Fibroblast of gingiva (primary cell): ENCODE results near the gene UVRAG.
"Not testable (repeated sequence)": the region's sequence is repeated elsewhere in the genome, so short reads cannot be mapped to it uniquely, and the experiment has no call there.

Experiments
- DNase-seq: peaks from one replicate; pipeline ENCODE4 v3.0.0-alpha.2; 2011; ENCODE audit warnings: low read depth

Gene UVRAG

DNA sequence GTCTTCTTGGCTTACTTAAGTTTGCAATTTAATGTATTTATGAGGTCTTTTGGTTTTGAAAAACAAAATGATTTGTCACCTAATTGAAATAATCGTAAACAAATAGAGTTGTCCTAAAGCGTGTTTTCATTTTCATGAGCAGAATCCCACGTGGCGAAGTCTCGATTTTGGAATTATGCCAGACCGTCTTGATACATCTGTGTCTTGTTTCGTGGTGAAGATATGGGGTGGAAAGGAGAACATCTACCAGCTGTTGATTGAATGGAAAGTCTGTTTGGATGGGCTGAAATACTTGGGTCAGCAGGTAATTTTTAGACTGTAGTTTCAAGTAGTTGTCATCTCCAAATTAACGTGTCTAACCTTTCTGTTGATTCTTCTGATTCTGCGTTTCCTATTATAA, 64.7 kb downstream of the UVRAG start:
- DNase-seq, result no peak

DNA sequence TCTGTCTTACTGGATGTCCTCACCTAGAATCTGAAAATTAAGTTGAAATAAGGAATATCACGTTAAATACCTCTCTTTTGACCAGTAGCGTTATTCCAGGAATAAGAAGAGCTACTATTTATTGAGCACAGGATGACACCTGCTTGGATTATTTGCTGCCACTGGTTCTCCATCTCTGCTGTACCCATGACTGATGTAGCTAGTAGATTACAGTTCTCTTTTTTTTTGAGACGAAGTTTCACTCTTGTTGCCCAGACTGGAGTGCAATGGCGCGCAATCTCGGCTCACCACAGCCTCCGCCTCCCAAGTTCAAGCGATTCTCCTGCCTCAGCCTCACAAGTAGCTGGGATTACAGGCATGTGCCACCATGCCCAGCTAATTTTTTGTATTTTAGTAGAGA, 65.3 kb downstream of the UVRAG start:
- DNase-seq, result not testable (repeated sequence)

DNA sequence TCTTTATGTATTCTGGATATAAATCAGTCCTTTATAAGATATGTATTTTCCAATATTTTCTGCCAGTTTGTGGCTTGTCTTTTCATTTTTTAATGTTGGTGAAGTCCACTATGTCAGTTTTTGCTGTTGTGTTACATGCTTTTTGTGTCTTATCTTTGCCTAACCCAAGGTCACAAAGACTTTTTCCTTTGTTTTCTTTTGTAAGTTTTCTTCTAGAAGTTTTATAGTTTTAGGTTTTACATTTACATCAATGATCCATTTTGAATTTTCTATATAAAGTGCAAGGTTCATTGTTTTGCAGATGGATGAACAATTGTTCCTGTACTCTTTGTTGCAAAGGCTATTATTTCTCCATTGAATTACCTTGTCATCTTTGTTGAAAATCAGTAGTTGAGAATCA, 69.3 kb downstream of the UVRAG start:
- no peak for DNase-seq

DNA sequence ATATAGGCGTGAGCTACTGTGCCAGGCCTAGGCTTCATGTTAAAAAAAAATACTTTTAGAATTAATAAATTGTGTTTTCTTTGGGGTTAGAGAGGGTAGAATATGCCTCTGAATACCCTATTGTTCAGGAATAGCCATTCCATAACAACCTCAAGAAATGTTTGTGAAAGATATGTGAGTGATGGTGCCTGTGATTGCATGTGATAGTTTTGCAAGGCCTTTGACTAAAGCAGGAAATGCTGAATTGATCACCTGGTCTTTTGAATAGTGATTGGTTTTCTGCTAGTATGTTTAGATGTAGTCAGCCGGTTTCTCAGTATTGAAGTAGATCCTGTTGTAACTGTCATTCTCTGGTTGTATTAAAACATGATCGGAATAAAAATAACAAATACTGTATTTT, 73.4 kb downstream of the UVRAG start:
- no peak for DNase-seq

DNA sequence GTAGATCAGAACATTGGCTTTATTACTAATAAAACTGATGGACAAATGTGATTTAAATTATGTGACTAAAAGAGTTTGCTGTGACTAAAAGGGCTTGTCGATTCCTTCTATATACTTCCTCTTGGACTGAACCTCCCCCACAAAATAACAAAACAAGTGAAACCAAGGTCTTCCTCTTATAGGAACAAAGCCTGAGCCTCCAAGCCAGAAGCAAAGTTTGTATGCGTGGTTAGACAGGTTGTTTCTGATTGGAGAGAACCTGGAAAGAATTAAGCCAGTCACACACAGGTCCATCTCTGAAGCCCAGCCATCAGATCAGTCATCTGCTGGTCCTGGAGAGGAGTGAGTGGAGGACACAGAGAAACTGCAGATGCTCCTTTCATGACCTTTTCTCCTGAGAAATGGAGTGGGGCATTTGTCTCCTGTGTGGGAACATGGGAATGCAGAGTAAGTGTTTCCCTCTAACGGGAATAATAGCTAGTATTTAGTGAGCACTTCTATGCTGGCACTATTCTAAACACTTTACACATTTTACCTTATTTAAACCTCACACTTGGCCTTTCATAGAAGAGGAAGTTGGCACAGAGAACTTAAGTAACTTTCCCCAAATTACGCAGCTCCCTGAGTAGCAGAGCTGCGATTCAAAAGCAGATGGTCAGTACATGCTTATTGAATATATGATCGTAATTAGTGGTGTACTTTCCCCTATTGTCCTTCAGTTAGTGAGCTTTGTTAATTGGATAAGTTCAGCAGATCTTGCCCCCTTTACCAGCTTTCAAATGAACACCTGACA, 77.1 kb downstream of the UVRAG start:
- DNase-seq, result no peak

DNA sequence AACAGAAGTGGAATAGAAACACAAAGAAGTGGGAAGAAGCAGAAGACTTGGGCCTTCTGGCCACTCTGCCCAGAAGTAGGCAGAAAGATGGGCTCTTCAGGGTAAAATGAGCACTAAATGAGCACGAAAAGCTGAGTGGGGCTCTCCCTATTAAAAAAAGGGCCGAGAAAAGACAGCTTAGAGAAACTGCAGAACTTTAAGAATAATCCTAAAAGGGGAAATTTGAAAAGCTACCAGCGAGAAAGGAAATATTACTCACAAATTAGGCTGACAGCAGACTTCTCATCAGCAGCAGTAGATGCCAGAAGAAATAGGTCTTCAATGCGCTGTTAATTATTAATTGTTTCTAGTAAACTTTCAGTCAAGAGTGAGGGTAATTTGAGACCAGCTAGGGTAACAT, 78.2 kb downstream of the UVRAG start:
- DNase-seq, result no peak

DNA sequence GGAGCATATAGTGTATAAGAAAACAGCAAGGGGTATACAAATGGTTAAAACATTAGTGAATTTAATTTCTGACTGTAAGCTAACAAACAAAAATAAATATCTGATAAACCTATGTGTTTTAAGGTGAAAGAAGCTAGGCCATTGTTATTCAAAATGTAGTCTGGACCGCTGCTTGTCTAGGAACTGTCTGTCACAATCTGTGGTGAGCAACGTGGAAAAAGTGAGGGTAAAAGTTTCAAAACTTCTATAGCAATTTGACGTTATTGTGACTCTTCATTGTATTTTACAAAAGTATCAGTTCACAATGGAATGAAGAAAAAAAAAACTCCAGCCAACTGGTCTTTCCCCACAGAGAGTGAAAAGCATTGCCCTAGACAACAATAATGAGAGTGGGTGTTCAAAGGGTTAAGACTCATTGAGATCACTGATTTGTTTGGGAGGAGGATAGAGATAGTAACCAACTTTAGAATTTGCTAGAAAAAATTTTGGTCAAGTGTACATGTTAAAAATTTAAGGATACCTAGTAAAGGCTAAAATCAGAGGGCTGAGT, 79.1 kb downstream of the UVRAG start:
- DNase-seq, result no peak

DNA sequence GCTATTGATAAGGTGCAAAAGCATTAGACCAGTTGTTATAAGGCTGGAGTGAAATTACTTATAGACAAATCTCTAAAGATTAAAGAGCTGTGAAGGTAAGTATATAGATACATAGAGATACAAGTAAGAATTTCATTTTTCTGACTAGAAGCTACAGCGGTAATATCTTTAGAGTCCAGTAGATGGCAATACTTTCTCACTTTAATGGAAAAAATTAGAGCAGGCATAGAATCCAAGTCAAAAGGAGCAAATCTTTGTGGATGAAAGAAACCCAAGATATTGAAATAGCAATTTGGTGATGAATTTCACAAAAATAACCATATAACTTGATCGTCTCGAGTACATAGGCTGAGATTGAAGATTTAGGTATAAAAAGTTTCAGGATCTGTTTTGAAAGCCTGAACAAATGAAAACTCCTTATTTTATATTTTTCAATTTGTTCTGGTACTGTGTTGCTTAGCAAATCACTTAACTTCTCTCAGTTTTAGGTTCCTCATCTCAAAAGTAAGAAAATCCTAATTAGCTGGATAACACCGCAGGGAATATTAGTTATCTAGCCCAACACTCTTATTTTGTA, 81.9 kb downstream of the UVRAG start:
- DNase-seq, result peak; percentile 29

DNA sequence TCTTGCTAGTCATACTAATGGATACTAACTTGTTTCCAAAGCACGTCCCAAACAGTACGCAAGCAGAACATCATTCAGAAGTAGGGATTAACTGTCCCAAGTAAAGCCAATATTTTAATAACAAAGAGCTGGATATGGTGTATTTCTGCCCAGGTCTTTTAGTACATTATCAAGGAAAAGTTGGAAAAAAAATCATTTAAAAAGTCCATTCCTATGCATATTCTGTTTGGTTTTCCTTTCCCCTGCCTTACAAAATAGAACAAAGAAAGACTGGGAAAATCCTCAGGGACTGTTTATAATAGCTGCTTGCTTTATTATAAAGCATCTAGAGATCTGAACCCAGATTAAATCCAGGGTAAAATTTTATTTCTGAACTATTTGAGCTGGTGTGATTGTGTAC, 83.9 kb downstream of the UVRAG start:
- no peak for DNase-seq

DNA sequence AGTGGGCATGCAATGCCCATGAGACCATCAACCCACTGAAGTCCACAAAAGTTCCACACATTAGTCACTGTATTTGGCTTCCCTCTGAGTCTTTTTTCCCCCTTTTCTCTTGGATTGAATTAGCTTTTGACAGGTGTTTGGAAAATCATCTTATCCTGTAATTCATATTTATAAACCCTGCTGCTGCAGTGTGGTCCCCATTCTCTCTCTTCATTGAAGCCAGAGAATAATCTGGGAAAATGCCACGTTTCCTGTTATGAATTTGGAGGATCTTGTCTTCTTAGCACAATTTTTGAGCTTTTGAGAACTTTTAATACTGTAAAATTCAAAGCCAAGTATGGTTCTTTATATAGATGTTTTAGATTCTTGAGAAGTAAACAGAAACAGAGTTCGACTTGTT, 84.8 kb downstream of the UVRAG start:
- DNase-seq, result no peak

DNA sequence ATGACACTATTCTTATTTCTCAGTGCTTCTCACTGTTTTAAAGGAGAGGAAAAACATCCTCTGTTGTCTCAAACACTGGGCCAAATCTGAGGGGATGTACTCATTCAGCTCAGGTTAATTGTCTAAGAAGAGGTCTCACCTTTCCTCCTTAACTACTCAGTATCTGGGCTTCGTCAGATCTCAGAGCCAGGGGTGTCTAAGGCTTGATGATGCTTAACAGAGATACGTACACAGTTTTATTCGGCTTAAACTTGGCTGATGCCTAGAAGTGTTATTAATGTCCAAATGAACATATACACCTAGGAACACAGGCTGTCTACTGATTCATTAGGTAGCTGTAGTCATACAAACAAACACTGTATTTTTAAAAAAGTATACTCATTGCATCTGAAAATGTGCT, 85.8 kb downstream of the UVRAG start:
- no peak for DNase-seq

DNA sequence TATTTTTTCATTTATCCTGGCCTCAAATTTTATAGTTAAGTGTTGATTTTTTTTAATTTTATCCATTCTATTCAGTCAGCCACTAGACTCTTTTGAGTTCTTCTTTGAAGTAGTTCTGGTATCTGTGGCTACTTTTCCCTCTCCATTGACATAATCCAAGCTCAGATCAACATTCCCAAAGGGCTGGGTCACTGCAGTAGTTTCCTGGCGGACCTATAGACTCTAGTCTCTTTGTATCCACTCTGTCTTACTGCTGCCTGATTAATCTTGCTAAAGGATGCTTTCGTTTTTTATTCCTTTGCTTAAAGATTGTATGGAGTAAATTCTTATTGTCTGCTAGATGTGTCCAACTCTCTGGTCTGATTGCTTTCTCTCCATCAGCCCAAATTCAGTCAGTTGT, 87.6 kb downstream of the UVRAG start:
- DNase-seq, result no peak

DNA sequence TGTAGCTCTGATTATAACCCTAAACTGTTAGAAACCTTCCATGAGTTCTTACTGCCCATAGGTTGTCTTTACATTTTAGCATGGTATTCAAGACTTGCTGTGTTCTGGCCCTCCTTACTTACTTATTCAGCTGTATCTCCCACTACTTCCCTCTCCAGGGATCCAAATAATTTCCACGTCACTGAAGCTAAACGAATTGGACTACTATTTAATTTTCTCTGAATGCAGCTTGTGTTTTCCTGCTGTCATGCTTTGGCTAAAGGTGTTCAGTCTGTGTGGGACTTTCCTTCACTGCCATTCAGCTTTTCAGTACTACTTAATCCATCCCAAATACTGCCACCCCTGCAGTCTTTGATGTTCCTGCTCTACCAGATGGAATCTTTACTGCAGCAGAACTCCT, 88.3 kb downstream of the UVRAG start:
- no peak for DNase-seq

DNA sequence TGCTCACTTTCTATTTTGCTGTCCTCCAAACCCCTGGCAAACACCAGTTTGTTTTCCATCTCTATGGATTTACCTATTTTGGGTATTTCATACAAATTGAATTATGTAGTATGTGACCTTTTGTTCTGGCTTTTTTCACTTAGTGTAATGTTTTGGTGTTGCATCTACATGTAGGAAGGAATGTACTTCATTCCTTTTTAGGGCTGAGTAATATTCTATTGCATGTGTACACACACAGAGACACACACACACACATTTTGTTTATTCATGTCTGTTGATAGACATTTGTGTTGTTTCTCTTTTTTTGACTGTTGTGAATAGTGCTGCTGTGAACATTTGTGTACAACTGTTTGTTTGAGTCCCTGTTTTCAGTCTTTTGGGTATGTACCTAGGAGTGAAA, 90.4 kb downstream of the UVRAG start:
- no peak for DNase-seq

DNA sequence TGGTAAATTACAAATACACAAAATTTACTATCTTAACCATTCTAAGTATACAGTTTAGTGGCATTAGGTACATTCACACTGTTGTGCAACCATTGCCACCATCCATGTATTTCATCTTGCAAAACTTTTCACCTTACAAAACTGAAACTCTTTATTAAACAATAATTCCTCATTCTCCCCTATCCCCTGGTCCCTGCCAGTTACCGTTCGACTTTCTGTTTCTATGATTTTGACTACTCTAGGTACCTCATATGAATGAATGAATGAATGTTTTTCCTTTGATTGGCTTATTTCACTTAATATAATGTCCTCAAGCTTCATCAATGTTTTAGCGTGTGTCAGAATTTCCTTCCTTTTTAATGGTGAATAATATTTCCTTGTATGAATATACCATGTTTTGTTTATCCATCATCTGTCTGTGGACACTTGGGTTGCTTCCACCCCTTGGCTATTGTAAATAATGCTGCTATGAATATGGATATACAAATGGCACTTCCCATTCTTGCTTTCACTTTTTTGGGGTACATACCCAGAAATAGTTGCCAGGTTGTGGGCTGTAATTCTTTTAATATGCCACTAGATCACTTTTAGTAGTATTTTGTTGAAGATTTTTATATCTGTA, 93.0 kb downstream of the UVRAG start:
- no peak for DNase-seq

DNA sequence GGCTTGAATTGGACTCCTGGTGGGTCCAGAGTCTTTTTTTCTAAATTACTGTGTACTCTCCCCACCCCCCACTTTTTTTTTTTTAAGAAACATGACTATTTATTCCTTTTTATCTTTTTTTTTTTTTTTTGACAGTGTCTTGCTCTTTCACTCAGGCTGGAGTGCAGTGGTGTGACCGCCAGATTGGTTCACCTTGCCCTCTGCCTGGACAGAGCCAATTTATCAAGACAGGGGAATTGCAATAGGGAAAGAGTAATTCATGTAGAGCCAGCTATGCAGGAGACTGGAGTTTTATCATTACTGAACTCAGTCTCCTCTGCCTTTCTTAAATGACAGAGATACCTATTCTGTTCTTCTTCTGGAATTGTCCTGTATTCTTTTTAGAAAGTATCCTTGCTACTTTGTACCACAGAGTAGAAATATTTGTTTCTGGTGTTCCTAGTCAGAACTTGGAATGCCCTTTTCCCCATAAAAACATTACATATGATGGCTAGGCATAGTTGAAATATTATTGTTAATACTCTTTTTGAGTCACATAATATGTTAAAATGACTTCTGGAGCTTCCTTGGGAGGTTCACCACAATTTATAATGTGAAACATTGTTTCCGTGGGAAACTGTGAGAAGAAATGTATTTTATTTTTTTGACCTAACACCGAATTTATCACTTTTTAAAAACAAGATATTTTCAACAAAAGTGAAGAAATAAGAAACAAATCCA, 95.6 kb downstream of the UVRAG start:
- DNase-seq, result no peak

DNA sequence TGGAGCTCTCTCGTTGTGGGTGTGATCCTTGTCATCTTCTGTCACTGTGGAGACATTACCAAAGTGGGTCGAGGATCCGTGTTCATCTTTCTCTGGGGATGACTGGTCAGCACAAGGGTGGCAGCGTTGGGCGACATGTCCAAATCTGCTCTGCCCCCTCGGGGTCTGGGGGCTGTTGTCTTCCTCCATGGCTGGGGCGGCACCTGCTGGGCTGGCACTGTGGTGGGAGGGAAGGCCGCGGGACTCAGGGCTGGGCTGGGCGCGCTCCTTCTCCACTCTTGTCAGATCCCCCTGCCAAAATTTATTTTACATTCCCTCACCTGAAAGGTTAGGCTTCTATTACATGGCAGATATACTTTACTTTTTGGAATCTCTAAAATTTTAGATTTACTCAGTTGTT, 96.4 kb downstream of the UVRAG start:
- DNase-seq, result no peak

DNA sequence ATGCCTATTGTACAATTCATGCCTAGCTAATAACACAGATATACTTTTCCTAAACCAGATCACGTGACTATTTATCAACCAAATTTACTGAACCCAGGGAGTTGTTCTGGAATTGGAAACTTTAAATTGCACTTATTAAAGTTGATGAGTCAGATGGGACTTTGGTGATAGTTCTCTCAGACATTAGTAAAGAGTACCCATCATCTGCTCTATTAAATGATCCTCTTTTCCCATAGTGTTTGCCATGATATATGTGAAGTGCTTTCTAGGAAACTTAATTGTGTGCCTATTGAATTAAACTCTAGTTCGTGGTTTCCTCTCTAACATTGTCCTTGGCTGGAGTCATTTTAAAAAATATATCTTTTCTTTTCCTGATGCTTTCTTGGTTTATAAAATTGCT, 99.0 kb downstream of the UVRAG start:
- DNase-seq, result no peak

DNA sequence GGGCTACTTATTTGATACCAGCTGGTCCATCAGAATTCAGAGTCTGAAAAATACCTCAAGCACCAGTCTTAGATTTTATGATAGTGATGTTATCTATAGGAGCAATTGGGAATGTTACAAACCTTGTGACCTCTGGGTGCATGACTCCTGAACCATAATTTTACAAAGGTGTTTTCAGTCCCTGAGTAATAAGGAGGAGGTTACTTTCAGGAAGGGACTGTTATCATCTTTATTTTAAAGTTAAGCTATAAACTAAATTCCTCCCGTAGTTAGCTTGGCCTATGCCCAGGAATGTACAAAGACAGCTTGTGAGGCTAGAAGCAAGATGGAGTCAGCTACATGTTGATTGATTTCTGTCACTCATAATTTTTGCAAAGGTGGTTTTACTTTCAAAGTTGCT, 101.9 kb downstream of the UVRAG start:
- no peak for DNase-seq

DNA sequence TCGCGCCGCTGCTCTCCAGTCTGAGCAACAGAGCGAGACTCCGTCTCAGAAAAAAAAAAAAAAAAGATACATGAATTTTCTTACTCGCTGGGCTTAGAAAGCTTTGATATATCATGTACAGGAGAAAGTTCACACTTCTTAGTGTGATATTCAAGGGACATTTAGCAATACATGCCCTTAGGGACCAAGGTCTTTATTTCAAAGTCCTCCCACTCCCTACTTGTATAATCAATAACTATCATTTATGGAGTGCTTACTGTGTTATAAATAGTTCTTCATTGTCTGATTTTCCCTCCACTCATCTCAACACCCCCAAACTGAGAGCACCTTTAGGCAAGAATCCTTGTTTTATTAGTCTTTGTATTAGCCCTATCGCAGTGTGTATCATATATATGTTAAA, 103.3 kb downstream of the UVRAG start:
- no peak for DNase-seq

DNA sequence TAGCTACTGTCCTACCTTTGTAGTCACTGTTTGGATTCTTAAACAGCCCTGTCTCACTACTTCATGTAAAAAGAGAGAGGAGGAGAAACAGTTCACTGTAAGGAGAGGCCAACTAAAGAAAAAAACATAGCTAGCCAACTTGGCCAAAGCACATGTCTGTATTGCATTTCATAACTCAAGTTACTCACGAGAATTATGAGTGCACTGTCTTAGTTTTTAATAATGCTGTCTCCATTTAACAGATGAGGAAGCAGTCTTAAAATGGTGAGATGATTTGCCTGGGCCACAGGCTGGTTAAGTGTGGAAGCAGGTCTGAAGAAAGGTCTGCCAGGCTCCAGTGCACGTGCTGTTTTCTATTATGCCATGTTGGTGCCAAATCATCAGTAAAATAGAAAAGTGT, 104.5 kb downstream of the UVRAG start:
- peak; percentile 56 for DNase-seq

DNA sequence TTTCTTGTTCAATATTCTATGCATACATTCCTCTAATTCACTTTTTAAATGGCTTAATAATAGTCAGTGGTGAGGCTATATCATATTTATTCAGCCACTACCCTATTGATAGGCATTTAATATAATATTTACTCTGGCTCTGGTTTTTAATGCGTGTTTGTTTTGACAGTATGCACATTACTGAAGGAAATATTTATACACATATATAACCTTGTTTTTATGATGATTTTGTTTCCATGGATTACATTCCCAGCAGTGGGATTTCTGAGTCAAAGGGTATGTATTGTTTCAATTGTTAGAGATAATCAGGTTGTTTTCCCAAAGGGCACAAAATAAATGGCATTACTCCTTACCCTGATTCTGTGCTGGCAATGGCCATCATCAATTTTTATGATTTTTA, 105.8 kb downstream of the UVRAG start:
- DNase-seq, result no peak

DNA sequence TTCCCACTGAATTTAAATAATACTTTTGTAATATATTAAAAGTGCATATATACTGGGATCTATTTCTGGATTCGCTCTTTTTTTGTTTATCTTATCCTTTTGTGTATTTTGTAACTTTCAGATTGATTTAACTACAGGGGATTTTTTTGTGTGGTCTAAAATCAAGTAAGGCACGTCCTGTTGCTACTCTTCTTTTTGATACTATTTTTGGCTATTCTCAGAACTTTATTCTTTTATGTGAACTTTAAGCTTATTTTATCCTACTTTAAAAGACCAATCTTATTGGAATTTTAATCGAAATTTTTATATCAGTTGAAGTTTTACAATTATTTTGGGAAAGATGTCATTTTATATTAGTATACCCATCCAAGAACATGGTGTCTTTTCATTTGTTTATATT, 106.8 kb downstream of the UVRAG start:
- no peak for DNase-seq
